HG02571 (cell line): ENCODE measurements around the gene LYPD1.

Experiments
- ATAC-seq: cut with Tn5 transposase; IDR thresholded peaks from one replicate; pipeline ENCODE4 v1.9.1; 2021; ENCODE audit warnings: mild to moderate bottlenecking, moderate library complexity; ENCODE audit not compliant: unreplicated experiment

LYPD1 gene

DNA sequence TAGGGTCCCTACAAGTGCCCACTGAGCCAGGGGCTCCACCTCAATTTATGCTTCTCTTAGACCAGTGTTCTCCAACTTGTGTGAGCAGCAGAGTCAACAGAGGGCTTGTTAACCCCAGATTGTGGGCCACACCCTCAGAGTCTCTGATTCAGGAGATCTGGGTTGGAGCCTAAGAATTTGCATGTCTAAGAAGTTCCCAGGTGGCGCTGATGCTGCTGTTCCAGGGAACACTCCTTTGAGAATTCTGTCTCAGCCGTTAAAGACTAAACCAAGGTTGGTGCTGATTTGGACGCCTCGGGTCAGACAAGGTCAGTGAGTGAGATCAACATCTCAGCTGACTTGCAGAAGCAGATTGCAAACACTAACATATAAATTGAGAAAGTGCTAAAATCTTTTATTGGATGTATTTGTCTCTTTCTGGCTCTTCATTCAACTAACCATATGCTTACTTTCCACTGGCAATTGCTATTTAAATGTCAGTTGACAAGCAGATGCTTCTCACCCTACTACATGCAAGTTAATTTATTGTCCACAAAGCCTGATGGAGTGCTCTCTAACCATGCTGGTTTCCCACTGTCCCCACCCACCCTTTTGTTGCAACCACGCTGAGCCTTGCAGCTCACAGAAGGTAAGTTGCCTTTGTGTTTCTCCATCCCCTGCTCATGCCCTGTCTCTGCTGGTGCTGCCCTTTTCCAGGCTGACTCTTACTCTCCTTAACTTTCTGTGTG, 31.5 kb downstream of the LYPD1 start:
- no peak for ATAC-seq

DNA sequence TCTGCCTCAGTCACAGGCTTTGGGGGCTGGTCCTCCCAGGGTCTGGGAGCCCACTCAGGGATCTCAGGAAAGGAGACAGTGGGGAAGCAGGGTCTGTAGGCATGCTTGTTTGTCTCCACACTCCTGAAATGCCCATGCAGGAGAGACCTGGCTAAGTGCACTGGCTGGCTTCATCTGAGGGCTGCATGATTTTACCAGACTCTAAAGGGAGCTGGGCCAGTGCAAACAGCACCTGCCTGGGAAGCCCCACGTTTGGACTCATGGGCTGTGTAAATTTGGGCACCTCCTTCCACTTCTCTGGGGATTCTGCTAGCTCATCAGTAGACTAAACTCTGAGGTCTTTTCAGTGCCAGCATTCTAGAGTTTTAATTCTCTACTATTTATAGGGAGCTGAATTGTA, 33.7 kb downstream of the LYPD1 start:
- no peak for ATAC-seq

DNA sequence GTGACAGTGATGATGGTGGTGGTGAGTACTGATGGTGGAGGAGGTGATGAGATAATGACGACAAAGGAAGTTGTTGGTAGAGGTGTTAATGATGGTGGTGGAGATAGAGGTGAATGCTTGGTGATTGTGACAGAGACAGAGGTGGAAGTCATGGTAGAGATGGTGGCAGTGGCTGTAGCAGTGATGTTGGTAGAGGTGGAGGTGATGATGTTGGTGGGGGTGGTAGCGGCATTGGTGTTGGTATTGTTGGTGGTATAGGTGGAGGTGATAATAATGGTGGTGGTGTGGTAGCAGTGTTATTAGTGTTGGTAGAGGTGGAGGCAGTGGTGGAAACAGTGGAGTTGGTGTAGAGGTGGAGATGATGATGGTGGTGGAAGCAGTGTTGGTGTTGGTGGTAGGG, 36.4 kb downstream of the LYPD1 start:
- no peak for ATAC-seq

DNA sequence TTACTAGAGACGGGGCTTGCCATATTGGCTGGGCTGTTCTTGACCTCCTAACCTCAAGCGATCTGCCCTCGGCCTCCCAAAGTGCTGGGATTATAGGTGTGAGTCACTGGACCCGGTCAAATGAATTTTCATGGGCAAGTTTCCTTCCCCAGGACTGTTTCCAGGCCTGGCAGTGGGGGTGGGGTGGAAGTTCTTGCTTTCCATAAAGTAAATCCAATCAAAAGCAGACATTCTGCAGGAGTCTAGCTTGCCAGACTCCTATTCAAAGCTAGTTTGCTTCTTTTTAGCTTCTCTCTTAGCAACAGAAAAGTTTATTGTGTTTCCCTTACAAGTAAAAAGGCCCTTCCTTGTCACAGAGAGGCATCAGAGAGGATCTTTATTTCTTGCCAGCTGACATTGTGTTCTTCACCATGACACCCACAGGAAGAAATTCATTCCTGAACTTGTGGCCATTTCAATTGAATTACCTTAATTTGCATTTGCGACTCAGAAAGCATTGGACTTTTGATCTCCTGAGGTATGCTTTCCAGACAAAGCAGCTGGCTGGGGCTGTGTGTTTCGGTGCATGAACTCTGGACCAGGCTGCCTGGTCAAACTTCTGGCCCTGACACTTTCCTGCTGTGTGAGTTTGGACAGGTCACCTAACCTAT, 37.9 kb downstream of the LYPD1 start:
- no peak for ATAC-seq

DNA sequence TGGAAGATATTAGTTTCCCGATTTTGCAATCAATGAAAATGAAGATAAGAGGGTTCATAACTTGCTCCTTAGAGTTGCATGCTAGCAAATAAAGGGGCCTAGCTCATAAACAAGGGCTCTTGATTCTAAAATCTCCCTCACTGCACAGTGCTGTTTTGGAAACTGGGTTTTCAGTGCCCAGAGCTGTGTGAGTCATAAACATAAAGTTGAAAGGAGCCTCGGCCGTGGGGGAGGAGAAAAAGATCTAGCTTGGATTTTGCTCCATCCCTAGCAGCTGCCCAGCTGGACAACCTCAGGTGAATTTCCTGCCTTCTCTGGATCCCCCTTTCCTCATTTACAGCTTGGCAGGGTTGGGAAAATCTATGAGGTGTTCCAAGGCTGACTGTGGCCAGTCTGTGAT, 42.5 kb downstream of the LYPD1 start:
- no peak for ATAC-seq

DNA sequence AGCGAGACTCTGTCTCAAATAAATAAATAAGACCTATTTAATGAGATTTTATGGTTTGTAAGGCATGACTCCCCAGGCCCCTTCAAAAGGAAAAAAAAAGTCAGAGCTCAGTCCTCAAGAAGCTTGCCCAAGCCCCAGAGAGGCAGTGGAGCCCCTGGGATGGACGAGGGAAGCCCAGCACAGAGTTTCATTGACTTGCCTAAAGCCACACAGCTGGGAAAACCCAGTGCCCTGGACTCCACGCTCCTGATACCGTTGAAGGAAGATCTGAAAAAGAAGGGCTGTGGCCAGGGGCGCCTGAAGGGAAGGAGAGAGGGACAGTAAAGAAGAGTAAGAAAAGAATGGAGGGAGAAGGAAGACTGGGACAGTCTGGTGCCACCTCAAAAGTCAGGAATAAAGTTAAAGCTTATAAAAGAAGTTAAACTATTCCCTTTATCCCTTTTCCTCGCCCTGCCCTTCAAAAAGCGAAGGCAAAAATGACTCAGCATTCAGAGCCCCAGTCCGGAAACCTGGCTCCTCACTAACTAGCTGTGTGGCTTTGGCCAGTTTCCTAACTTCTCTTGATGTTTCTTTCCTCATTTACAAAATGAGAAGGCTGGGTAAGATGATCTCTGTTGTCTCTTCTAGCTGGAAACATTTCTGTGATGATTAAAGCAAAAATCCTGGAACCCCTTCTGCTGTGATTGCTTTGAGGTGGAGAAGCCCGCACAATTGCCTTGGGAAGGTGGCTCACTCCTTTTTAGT, 46.7 kb downstream of the LYPD1 start:
- no peak for ATAC-seq

DNA sequence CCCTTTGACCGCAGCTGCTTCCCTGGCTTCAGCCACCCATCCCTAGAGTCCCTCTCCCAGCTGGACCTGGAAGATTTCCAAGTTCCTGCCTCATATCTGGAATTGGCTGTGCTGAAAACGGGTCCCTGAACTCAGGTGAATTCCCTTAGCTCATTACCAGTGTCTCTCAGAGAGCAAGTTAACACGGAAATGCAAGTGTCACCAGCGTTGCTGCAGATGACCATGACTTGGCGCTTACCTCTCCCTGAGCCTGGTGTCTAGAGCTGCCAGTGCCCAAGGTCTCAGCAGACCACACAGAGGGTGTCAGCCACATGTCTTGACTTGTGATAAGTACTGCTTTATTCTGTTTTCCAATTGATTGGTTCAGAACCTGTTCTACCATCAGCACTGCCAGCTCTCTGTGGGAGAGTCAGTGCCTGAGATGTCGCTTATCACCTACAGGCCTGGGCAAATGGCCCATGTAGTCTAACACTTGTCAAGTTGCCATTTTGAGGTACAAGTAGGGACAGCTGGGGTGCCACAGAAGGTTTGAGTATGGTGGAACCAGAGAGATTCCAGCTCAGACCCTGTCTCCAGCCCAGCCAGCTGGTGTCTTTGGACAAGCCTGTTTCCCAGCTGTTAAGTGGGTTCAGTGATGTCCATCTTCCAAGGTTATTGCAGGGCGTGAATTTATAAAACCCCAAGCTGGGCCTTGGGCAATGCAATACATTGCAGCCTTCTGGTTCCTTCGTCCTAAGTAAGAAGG, 48.7 kb downstream of the LYPD1 start:
- ATAC-seq: no peak

DNA sequence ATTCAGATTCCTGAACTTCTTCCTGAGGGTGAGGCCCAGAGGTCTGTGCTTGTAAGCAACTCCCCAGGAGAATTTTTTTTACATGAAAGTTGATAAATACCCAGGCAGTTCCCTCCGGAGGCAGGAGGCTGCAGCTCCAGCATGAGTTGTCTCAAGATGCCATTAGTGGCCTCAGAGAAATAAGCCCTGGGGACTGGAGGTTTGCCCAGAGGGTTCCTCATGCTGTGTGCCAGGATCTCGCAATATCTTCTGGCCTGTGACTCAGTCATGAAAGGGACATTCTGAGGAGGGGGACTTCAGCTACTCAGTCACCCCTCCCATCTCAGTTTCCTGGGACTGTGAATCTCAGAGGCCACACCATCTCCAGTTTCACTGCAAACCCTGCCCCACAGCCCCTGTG, 49.9 kb downstream of the LYPD1 start:
- no peak for ATAC-seq

DNA sequence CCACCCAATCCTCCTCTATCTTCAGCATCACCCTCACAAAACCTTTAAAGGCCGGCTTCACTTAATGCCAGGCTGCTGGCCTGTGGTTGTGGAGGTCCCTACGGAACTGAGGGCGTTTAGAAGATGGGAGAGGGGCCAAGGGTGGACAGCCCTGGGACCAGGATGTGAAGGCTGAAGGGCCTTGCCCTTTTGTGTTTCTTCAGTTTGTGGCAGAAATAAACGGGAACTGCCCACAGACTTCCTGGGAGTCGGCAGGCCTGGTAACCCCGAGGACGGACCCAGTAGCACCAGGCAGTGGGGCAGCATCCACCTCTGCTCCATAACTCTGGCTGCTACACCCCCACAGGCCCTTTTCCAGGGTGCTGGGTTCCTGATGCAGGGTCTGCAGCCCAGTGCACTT, 51.3 kb downstream of the LYPD1 start:
- no peak for ATAC-seq

DNA sequence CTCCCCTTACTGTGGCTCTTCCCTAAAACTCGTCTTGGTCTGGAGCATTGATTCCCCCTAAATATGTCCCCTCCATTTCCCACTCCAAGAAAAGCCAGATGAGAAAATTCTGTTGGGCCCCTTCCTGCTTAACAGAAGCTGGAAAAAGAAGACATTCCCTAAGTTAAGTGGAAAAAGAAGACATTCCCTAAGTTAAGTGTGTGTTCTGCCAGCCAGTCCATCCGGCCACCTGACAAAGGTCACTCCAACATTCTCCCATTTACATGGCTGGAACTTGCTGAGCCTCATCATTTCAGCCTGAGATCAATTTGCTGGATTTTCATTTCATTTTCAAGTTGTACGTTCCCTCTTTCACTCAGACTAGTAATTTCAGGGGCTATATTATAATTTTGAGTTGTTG, 52.0 kb downstream of the LYPD1 start:
- no peak for ATAC-seq

DNA sequence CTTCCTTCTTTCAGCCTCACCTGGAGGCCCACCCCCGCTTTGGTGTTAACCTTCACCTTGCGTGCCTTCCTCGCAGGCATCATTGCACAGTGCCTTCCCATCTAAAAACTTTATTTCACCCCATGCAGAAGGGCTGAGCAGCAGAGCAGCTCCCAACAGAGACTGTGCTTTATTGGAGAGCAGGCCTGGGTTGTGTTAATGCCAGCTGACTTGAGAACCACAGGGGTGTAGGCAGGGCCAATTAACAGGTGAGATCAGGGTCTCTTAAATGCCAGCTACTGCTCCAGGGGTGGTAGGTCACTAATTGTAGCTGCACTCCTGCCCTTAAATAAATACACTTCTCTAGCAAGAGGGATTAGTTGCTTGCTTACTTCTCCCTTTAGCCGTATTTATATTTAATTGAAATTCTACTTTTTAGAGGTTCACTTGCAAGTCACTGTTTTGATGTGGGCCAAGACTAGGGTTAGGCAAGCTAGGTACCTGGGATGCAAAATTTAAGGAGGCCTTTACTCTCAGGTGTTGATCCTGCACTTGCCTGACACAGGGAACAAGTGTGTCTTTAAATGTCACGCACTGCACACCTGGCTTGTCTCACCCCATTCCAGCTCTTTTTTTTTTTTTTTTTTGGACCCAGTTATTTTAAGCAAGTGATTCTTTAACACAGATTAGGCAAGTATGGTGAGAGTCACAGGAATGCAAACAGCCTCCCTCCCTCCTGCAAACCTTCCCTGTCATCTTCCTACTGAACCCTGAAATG, 54.5 kb downstream of the LYPD1 start:
- ATAC-seq: no peak

DNA sequence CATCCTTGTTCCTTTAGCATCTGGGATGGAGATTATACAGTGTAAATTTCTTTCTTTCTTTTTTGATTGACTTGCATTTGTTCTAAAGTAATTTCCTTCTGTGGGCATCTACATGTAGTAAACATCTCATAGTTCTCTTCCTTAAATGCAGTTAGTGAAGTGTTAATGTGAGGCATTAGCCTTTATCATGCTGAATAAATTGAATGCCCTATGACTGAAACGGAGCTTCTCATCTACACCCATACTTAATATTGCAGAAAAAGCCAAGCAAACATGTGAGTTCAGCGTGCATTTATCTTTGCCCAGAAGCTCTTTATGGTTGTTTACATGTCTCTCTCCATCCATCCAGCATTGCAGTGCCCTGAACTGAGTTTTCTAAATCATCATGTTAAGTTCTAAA, 58.3 kb downstream of the LYPD1 start:
- no peak for ATAC-seq

DNA sequence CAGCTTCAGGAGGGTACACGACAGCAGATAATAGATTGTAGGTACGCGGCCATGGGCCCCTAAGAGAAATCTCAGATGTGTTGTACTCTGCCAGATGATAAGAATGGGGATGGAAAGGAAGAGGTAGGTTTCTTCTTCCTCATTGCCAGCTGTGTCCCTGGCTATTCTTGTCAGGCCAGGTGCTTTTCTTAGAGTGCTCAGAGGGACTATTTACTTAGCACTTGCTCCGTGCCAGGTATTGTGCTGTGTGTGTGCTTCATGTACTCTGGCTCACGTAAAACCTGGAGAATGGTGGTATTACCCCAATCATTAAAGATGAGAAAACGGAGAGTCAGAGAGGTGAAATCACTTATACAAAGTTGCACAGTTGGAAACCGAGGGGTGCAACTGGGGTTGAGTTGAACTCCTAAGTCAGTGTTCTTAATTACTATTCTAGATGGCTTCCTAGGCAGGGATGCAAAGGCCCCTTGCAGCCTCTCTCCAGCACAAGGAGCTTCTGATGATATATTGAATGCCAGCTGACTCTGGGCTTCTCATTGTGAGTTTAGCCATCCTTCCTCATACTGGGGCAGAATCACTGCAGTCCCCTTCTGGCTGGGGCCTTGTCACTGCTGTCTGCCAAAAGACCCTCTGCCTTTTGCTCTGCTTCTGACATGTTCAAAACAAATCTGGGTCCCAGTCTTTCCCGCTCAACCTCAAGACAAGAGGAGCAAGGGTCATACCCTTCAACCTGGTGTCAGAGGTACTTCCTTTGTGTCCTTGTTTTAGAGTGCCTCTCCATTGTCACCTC, 60.7 kb downstream of the LYPD1 start:
- ATAC-seq: no peak

DNA sequence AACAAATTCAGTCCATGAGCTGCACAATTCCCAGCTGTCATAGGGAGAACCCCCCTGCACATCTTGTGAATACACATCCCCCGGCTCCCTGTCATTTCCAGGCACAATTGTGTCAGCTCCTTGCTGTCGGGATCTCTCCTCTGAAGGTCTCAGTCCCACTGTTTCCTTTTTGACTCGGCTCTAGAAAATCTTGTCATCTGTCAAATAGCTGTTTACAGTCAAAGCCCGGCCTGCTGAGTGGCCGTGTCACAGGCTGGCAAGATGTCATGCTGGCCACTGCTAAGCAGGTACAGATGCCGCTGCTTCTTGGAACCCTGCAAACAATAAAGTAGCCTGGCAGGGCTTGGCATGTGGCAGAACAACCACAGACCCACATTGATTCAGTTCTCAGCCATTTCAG, 61.7 kb downstream of the LYPD1 start:
- ATAC-seq: no peak

DNA sequence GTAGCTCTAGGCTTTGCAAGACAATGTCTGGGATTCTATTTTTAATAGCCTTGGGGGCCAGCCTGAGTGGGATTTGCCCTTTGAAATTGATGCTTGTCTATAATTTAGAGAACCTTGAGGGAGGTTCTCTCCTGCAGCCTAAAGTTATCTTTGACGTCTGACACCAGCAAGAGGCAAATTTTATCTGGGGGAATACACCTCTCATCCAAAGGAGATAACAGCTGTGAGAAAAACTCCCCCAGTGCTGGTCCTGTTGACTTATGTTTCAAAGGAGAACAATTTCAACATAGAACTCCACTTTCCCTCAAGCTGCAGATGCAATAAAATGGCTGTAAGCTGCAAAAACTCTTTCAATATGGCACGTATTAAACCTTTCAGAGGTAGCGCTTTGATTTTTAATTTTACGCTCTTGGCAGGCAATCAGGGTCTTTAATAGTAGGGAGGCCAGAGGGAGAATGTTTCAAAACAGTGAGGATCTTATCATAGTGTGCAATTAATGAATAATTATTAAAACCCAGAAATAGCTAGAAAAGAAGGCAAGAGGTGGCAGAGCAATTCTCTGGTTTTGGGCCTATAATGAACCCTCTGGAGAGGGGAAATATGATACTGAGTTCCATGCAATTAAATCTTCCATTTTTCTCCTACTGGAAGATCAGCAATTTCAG, 62.4 kb downstream of the LYPD1 start:
- ATAC-seq: no peak

DNA sequence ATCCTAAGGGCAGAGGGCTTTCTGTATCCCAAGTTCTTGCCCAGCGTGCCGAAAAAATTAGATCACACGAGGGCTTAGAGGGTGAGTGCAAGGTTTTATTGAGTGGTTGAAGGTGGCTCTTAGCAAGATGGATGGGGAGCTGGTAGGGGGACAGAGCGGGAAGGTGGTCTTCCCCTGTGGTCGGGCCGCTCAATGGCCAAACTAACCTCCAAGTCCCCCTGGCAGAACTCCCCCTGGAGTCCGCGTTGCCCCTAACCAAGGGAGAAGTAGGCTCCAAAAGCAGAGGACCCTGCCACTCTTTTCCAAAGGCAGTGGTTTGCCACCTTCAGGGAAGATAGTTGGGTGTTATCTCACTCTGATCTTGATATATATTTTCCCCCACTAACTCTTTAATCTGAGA, 63.4 kb downstream of the LYPD1 start:
- ATAC-seq: no peak

DNA sequence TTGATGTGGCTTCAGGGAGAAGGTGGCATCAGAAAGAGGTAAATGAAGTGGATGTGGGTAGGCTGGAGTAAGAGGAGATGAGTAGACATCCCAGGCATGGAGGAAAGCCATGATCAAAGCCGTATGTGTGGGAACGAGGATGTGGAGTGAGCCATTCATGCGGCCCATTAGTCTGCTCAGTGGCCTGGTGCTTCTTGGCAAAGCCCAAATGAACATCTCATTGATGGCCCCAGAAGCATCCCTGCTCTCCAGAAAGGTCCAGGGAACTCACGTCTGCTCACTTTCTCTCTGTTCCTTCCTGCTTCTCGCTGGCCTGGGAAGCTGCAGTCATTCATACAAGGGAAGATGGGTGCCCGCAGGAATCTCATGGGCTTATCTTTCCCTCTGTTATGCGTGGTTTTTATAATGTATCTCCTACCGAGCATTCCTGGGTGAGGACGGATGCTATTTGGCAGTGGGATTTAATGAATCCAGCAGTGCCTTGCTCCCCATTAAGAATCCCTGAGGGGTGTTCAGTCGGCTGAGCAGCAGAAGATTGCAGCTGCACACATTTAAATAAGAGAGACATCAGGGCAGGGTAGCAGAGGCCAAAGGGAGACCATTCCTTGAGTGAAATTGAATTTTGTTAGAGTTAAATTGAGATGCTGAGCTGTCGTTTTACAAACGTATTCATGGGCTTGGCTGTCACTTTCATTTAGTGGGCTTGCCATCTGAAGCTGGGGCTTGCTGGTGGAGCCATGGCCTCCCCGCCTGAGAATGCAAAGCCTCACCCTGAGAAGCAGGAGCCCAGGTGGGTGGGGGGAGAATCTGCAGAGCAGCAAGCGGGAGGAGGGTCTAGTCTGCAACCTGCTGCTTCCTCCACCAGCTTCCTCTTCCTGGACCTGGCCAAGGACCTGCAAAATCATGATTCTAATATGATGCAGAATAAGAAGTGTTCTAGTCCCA, 64.5 kb downstream of the LYPD1 start:
- ATAC-seq: no peak

DNA sequence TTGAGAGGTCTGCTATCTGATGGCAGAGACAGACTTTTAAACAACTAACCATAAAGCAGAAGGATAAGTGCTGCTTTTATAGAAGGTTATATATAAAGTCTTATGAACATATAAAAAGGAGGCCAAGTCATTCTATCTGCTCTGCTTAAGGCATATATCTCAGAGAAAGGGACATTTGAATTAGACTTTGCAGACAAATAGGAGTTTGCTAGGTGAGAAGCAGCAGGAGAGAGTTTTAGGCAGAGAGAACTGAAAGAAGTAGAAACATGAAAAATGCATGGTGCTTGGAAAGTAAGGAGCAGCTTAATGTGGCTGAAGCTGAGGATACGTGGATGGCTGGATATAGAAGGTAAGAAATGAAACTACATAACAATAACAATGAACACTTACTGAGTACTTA, 65.4 kb downstream of the LYPD1 start:
- ATAC-seq: no peak
